Fibroblast of lung (primary cell): ENCODE data around the gene ONECUT1. TPM values are rescaled to one million over a fixed set of nuclear protein-coding genes. Genes with fewer than 3 reads are reported as not detected.
"Not testable (repeated sequence)": the region's sequence is repeated elsewhere in the genome, so short reads cannot be mapped to it uniquely, and the experiment has no call there.

Source experiments
- DNase-seq, 2 donors: peaks; one replicate each; pipeline versions ENCODE4 v3.0.0 to v3.0.0-alpha.2; 2010; ENCODE audit warnings: low read depth in 2 of 2
- H2AFZ ChIP-seq: 2 replicates; pipeline ENCODE4 v1.5.1; 2012; ENCODE audit warnings: low read length, control low read depth, inconsistent platforms
- H3K27ac ChIP-seq: 2 replicates; pipeline ENCODE4 v1.5.1; 2011; ENCODE audit warnings: low read length, control low read depth; ENCODE audit not compliant: insufficient read depth
- H3K27me3 ChIP-seq: 2 replicates; pipeline ENCODE4 v1.5.1; 2011; ENCODE audit warnings: mild to moderate bottlenecking, low read length; ENCODE audit not compliant: control insufficient read depth, insufficient read depth
- H3K36me3 ChIP-seq: 2 replicates; pipeline ENCODE4 v1.5.1; 2011; ENCODE audit warnings: low read length; ENCODE audit not compliant: control insufficient read depth, insufficient read depth
- H3K4me1 ChIP-seq: 2 replicates; pipeline ENCODE4 v1.5.1; 2011; ENCODE audit warnings: low read length; ENCODE audit not compliant: control insufficient read depth, insufficient read depth; ENCODE audit errors: extremely low read depth
- H3K4me2 ChIP-seq: 2 replicates; pipeline ENCODE4 v1.5.1; 2011; ENCODE audit warnings: low read length, control low read depth; ENCODE audit not compliant: insufficient read depth; ENCODE audit errors: extremely low read depth
- H3K4me3 ChIP-seq, 4 experiments: fragments of 200-600 bp in 1 of 4; sonication (generic) in 1 of 4; replicated peaks in 1 of 4; 2 replicates each; pipeline ENCODE4 v1.5.1; 2011 to 2016; ENCODE audit warnings: low read length in 4 of 4, low read depth in 3 of 4, mild to moderate bottlenecking in 3 of 4, control low read depth in 2 of 4, inconsistent platforms in 1 of 4, mixed read lengths in 1 of 4; ENCODE audit not compliant: insufficient read depth in 1 of 4; ENCODE audit errors: control extremely low read depth in 1 of 4
- H3K79me2 ChIP-seq: 2 replicates; pipeline ENCODE4 v1.5.1; 2012; ENCODE audit warnings: mild to moderate bottlenecking, low read length, inconsistent platforms; ENCODE audit not compliant: control insufficient read depth, insufficient read depth
- H3K9ac ChIP-seq: 2 replicates; pipeline ENCODE4 v1.5.1; 2011; ENCODE audit warnings: mild to moderate bottlenecking, low read length, control low read depth; ENCODE audit not compliant: insufficient read depth
- H3K9me3 ChIP-seq: 2 replicates; pipeline ENCODE4 v1.5.1; 2012; ENCODE audit warnings: low read depth, low read length; ENCODE audit not compliant: control insufficient read depth, insufficient read depth
- H4K20me1 ChIP-seq: 2 replicates; pipeline ENCODE4 v1.5.1; 2011; ENCODE audit warnings: low read length; ENCODE audit not compliant: control insufficient read depth, insufficient read depth; ENCODE audit errors: extremely low read depth
- EZH2 ChIP-seq: IDR thresholded peaks from 2 replicates; pipeline ENCODE4 v1.5.1; 2012; ENCODE audit warnings: low read length, control low read depth, mild to moderate bottlenecking; ENCODE audit errors: missing control alignments
- polyA minus RNA-seq: library from RNA; depleted of rRNA, polyadenylated mRNA; stranded (reverse); fragments of >200 nt; gene quantifications from 2 replicates; pipeline ENCODE4 v1.2.3, GENCODE V29; 2011; ENCODE audit warnings: low replicate concordance
- polyA plus RNA-seq, 2 donors: library from polyadenylated mRNA; depleted of rRNA in 1 of 2; stranded (reverse) in 1 of 2; unstranded in 1 of 2; fragments of >200 nt; gene quantifications; 2 replicates each; pipeline ENCODE4 v1.2.1, GENCODE V29; 2011 to 2012; ENCODE audit warnings: missing spikeins in 1 of 2
- total RNA-seq: library from RNA; depleted of rRNA; stranded (reverse); fragments of >200 nt; gene quantifications from 2 replicates; pipeline ENCODE4 v1.2.1, GENCODE V29; 2014
- TF ChIP-seq, protein P1 (sequence below), 2 donors: IDR thresholded peaks in 1 of 2; conservative IDR thresholded peaks in 1 of 2; 1 replicate in 1 of 2; 2 replicates in 1 of 2; pipeline ENCODE4 v1.5.1; 2011 to 2012; ENCODE audit warnings: low read length in 2 of 2, control low read depth in 1 of 2, inconsistent platforms in 1 of 2, low read depth in 1 of 2, mild to moderate bottlenecking in 1 of 2

ONECUT1 gene
- total RNA-seq: under 0.01 TPM in 1 of 2 replicates, not detected in the other
- not detected in 2 replicates for polyA plus RNA-seq
- not detected in 2 replicates for polyA plus RNA-seq (2012)
- polyA minus RNA-seq: not detected in 2 replicates

DNA sequence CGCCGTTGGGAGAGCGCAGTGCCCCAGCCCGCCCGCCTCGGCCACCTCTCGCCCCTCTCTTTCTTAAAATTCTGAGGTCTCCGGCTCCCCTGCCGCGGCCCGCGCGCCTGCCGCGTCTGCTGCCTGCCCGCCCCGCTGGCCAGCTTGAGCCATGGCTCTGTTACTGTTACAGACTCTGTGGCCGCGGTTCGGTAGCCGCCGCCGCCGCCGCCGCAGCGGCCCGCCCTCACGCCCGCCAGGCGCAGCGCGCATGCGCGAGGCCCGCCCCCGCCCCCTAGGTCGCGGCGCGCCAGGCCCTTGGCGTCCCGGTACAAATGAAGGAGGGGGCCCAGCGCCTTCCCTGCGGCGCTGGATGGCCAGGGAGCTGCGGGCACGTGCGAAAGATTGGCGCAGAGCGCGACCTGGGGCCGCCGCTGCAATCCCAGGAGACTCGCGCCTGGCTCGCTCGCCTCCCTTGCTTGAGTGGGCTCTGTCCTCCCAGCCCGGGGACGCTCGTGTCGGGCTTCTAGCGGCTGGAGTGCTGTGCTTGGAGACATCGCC is at the start of gene ONECUT1:
Gene ONECUT1 (minus strand): TSS at position 168 of the 540 bp plus-strand sequence. CDS start 452 bp downstream, outside the sequence.
- no peak within 1 kb of the TSS for H3K27ac ChIP-seq
- peak within 1 kb of the TSS; percentile 29 to 54 (median 36) for H3K4me3 ChIP-seq
- no peak within 1 kb of the TSS for H3K9ac ChIP-seq
- H3K79me2 ChIP-seq: no peaks in the 10 kb centered on the region
- H3K27me3 ChIP-seq: peaks cover 73% of the 10 kb centered on the region
- no peaks in the 10 kb centered on the region for H3K4me1 ChIP-seq
- H3K4me2 ChIP-seq: peak within 1 kb of the TSS; percentile 92
- no peaks in the 10 kb centered on the region for H3K9me3 ChIP-seq
- H4K20me1 ChIP-seq: no peaks in the 10 kb centered on the region
- peak within 1 kb of the TSS; percentile 74 for H2AFZ ChIP-seq
- TF ChIP-seq EZH2: no peak
- TF ChIP-seq, protein P1, sequence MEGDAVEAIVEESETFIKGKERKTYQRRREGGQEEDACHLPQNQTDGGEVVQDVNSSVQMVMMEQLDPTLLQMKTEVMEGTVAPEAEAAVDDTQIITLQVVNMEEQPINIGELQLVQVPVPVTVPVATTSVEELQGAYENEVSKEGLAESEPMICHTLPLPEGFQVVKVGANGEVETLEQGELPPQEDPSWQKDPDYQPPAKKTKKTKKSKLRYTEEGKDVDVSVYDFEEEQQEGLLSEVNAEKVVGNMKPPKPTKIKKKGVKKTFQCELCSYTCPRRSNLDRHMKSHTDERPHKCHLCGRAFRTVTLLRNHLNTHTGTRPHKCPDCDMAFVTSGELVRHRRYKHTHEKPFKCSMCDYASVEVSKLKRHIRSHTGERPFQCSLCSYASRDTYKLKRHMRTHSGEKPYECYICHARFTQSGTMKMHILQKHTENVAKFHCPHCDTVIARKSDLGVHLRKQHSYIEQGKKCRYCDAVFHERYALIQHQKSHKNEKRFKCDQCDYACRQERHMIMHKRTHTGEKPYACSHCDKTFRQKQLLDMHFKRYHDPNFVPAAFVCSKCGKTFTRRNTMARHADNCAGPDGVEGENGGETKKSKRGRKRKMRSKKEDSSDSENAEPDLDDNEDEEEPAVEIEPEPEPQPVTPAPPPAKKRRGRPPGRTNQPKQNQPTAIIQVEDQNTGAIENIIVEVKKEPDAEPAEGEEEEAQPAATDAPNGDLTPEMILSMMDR (conservative IDR thresholded peaks at IDR 0.05 in 1 of 2, IDR thresholded peaks at IDR 0.05 in 1 of 2; ENCODE audit: low read depth in 1 of 2, low read length in 2 of 2): no peak
- DNase-seq: peak; percentile 18 to 26
- H3K36me3 ChIP-seq: no peaks in the 10 kb centered on the region

DNA sequence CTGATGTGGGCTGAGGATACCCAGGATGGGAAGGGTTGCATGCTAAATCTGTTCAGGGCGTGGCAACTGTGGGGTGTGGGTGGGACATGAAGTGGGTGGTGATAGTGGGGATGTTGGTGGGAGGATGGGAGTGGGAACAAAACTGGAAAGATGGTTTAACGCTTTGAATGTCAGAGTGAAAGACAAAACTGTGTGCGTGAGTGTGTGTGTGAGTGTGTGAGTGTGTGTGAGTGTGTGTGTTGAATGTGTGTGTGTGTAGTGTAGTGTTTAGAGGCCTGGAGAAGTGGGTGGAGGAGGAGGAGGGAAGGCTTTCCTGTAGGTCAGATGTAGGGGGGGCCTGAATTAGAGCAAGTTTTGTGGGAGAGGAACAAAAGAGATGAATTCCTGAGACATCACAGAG is 44.2 kb upstream of the ONECUT1 start:
- Histone ChIP-seq H4K20me1 (no peaks in the 10 kb centered on the region), H3K9ac (no peak overlapping the region), H3K4me2 (no peak overlapping the region), H3K79me2 (no peaks in the 10 kb centered on the region), H2AFZ (no peak overlapping the region), H3K27ac (no peak overlapping the region), H3K9me3 (no peaks in the 10 kb centered on the region), H3K27me3 (no peaks in the 10 kb centered on the region), H3K4me1 (no peaks in the 10 kb centered on the region), H3K4me3 (no peak overlapping the region), H3K36me3 (no peaks in the 10 kb centered on the region)
- no peak for TF ChIP-seq EZH2
- TF ChIP-seq, protein P1 (conservative IDR thresholded peaks at IDR 0.05 in 1 of 2, IDR thresholded peaks at IDR 0.05 in 1 of 2; ENCODE audit: low read depth in 1 of 2, low read length in 2 of 2): no peak
- no peak for DNase-seq

DNA sequence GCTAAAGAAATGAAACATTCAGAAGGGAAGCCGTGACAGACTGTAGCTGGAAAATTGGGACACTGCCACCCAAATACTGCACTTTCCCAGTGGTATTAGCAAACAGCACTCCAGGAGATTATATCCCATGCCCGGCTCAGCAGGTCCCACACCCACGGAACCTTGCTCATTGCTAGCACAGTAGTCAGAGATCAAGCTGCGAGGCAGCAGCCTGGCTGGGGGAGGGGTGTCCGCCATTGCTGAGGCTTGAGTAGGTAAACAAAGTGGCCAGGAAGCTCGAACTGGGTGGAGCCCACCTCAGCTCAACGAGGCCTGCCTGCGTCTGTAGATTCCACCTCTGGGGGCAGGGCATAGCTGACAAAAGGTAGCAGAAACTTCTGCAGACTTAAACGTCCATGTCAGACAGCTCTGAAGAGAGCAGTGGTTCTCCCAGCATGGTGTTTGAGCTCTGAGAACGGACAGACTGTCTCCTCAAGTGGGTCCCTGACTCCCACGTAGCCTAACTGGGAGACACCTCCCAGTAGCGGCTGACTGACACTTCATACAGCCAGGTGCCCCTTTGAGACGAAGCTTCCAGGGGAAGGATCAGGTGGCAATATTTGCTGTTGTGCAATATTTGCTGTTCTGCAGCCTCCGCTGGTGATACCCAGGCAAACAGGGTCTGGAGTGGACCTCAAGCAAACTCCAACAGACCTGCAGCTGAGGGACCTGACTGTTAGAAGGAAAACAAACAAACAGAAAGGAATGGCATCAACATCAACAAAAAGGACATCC is 34.2 kb upstream of the ONECUT1 start:
- DNase-seq, H3K27ac ChIP-seq, H3K9me3 ChIP-seq, H4K20me1 ChIP-seq, H3K4me3 ChIP-seq, H3K27me3 ChIP-seq, H3K9ac ChIP-seq, H3K36me3 ChIP-seq, H3K4me1 ChIP-seq, H2AFZ ChIP-seq, H3K79me2 ChIP-seq, H3K4me2 ChIP-seq: not testable (repeated sequence)
